ENCODE data around the gene SRSF10. TPM values are rescaled to one million over a fixed set of nuclear protein-coding genes. Genes with fewer than 3 reads are reported as not detected.

The SRSF10 gene
- total and polyA plus RNA-seq, 9 of the 15 experiments (the other 6 are each of a cell fraction or from before 2014, with no cell fraction given): 154 to 264 (median 205) TPM

GRCh38 chr1:23979387-23979880 is 693 bp downstream of the SRSF10 start (continued):
- TF ChIP-seq SFPQ (IDR thresholded peaks at IDR 0.05; ENCODE audit: low read depth, low read length) (no peak), ZNF707 (CRISPR knock-in tag; conservative IDR thresholded peaks at IDR 0.05) (no peak), POLR2G (IDR thresholded peaks at IDR 0.05; ENCODE audit: low read depth, low read length) (no peak), TRIM28 (IDR thresholded peaks at IDR 0.05) (no peak), PHF8 (IDR thresholded peaks at IDR 0.05; ENCODE audit: borderline replicate concordance, low read length) (no peak), ZNF57 (CRISPR knock-in tag; IDR thresholded peaks at IDR 0.05) (no peak), CCAR2 (IDR thresholded peaks at IDR 0.05; ENCODE audit: low read depth, low read length) (no peak), SMAD2 (IDR thresholded peaks at IDR 0.05; ENCODE audit: low read depth, low read length) (no peak), FOS (IDR thresholded peaks at IDR 0.05; ENCODE audit: extremely low read depth, insufficient read length) (no peak), POLR2AphosphoS2 (IDR thresholded peaks at IDR 0.05; ENCODE audit: low read length) (no peak), ZNF740 (CRISPR knock-in tag; IDR thresholded peaks at IDR 0.05) (no peak), ZNF740 (tag; IDR thresholded peaks at IDR 0.05) (no peak; a peak in 1 of 4 replicates), ZNF766 (CRISPR knock-in tag; conservative IDR thresholded peaks at IDR 0.05) (no peak), KLF16 (IDR thresholded peaks at IDR 0.05) (no peak), ZNF41 (CRISPR knock-in tag; conservative IDR thresholded peaks at IDR 0.05) (no peak; the same call in 1 of the 2 replicates), SOX6 (IDR thresholded peaks at IDR 0.05) (peak; percentile 61), ZBTB1 (CRISPR knock-in tag; IDR thresholded peaks at IDR 0.05; ENCODE audit: borderline replicate concordance, low read depth) (no peak), ARHGAP35 (IDR thresholded peaks at IDR 0.05; ENCODE audit: partially characterized antibody) (no peak), THAP12 (CRISPR knock-in tag; IDR thresholded peaks at IDR 0.05) (no peak)
- TF ChIP-seq, protein P1, sequence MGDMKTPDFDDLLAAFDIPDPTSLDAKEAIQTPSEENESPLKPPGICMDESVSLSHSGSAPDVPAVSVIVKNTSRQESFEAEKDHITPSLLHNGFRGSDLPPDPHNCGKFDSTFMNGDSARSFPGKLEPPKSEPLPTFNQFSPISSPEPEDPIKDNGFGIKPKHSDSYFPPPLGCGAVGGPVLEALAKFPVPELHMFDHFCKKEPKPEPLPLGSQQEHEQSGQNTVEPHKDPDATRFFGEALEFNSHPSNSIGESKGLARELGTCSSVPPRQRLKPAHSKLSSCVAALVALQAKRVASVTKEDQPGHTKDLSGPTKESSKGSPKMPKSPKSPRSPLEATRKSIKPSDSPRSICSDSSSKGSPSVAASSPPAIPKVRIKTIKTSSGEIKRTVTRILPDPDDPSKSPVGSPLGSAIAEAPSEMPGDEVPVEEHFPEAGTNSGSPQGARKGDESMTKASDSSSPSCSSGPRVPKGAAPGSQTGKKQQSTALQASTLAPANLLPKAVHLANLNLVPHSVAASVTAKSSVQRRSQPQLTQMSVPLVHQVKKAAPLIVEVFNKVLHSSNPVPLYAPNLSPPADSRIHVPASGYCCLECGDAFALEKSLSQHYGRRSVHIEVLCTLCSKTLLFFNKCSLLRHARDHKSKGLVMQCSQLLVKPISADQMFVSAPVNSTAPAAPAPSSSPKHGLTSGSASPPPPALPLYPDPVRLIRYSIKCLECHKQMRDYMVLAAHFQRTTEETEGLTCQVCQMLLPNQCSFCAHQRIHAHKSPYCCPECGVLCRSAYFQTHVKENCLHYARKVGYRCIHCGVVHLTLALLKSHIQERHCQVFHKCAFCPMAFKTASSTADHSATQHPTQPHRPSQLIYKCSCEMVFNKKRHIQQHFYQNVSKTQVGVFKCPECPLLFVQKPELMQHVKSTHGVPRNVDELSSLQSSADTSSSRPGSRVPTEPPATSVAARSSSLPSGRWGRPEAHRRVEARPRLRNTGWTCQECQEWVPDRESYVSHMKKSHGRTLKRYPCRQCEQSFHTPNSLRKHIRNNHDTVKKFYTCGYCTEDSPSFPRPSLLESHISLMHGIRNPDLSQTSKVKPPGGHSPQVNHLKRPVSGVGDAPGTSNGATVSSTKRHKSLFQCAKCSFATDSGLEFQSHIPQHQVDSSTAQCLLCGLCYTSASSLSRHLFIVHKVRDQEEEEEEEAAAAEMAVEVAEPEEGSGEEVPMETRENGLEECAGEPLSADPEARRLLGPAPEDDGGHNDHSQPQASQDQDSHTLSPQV (IDR thresholded peaks at IDR 0.05): no peak

All from K562 (cell line).